Gastrocnemius medialis (tissue), 4 donors: Measurements from ENCODE around the gene APBA2. TPM values are rescaled to one million over a fixed set of nuclear protein-coding genes. Genes with fewer than 3 reads are reported as not detected.

Source experiments
- ATAC-seq, 2 donors: fragments of 150-250 bp; one replicate each; pipeline ENCODE4 v1.9.1; 2016
- DNase-seq, 2 donors: peaks; one replicate each; pipeline ENCODE4 v3.0.0-alpha.2; 2019
- H3K27ac ChIP-seq, 4 donors: fragments of 200-600 bp; sonication (generic); 1 replicate in 1 of 4; 2 replicates in 3 of 4; pipeline ENCODE4 v1.5.1; 2016 to 2018; ENCODE audit warnings: mild to moderate bottlenecking in 2 of 4, moderate library complexity in 1 of 4
- H3K27me3 ChIP-seq, 3 donors: fragments of 200-600 bp; sonication (generic) in 2 of 3; 1 replicate in 1 of 3; 2 replicates in 2 of 3; pipeline versions ENCODE4 v1.5.1 to v1.6.0; 2016 to 2019; ENCODE audit warnings: mild to moderate bottlenecking in 1 of 3, moderate library complexity in 1 of 3
- H3K36me3 ChIP-seq, 2 donors: fragments of 200-600 bp; sonication (generic) in 1 of 2; one replicate each; pipeline ENCODE4 v1.5.1; 2017 to 2018
- H3K4me1 ChIP-seq, 2 donors: fragments of 200-600 bp; sonication (generic) in 1 of 2; one replicate each; pipeline ENCODE4 v1.5.1; 2016 to 2017; ENCODE audit warnings: mild to moderate bottlenecking in 2 of 2
- H3K4me3 ChIP-seq, 4 donors: fragments of 200-600 bp; sonication (generic) in 3 of 4; 1 replicate in 1 of 4; 2 replicates in 3 of 4; pipeline ENCODE4 v1.5.1; 2016 to 2019; ENCODE audit warnings: mild to moderate bottlenecking in 2 of 4
- H3K9me3 ChIP-seq, 3 donors: fragments of 200-600 bp; sonication (generic) in 2 of 3; 1 replicate in 1 of 3; 2 replicates in 2 of 3; pipeline ENCODE4 v1.5.1; 2016 to 2019
- POLR2A ChIP-seq, 2 donors: fragments of 450-650 bp; IDR thresholded peaks; one replicate each; pipeline ENCODE4 v1.6.1; 2017; ENCODE audit warnings: antibody characterized with exemption in 2 of 2, mild to moderate bottlenecking in 2 of 2, moderate library complexity in 2 of 2
- in situ Hi-C, 4 donors: fragments of 200-750 bp; cut with MboI; loops; one replicate each; pipeline versions ENCODE4 v1.15.0 to v1.8.0; 2017; ENCODE audit warnings: low sequenced_read_pairs in 4 of 4
- intact Hi-C: fragments of 100-400 bp; cut with DNase I; formaldehyde crosslinking; loops from one replicate; pipeline ENCODE4 v1.15.1; 2023; ENCODE audit warnings: low total_unique reads
- total RNA-seq, 4 donors: library from RNA; depleted of rRNA; stranded (reverse); fragments of >200 nt; gene quantifications; one replicate each; pipeline versions ENCODE4 v1.1.0 to v1.2.3, GENCODE V29; 2016
- TF ChIP-seq, protein P1 (sequence below), 5 experiments: fragments of 450-650 bp in 3 of 5; fragments of 200-600 bp in 2 of 5; sonication (generic) in 2 of 5; IDR thresholded peaks in 4 of 5; conservative IDR thresholded peaks in 1 of 5; 1 replicate in 4 of 5; 2 replicates in 1 of 5; pipeline ENCODE4 v1.5.1; 2016 to 2019; ENCODE audit warnings: antibody characterized with exemption in 5 of 5, mild to moderate bottlenecking in 3 of 5, moderate library complexity in 3 of 5

APBA2 gene
- total RNA-seq, 4 donors from 2014 or later: 0.19 to 0.31 TPM; not detected in 2

DNA sequence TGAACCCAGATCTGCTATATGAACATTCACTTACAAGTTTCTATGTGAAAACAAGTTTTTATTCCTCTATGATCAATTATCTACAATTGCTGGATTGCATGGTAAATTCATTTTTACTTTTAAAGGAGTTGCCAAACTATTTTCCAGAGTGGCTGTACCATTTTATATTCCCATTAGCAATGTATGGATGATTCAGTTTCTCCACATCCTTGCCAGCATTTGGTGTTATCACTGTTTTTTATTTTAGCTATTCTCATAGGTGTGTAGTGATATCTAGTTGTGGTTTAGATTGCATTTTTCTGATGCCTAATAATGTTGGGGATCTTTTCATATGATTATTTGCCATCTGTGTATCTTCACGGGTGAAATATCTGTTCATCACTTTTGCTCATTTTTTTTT is 78.3 kb downstream of the APBA2 start:
- TF ChIP-seq POLR2A (IDR thresholded peaks at IDR 0.05): no peak
- TF ChIP-seq, protein P1, sequence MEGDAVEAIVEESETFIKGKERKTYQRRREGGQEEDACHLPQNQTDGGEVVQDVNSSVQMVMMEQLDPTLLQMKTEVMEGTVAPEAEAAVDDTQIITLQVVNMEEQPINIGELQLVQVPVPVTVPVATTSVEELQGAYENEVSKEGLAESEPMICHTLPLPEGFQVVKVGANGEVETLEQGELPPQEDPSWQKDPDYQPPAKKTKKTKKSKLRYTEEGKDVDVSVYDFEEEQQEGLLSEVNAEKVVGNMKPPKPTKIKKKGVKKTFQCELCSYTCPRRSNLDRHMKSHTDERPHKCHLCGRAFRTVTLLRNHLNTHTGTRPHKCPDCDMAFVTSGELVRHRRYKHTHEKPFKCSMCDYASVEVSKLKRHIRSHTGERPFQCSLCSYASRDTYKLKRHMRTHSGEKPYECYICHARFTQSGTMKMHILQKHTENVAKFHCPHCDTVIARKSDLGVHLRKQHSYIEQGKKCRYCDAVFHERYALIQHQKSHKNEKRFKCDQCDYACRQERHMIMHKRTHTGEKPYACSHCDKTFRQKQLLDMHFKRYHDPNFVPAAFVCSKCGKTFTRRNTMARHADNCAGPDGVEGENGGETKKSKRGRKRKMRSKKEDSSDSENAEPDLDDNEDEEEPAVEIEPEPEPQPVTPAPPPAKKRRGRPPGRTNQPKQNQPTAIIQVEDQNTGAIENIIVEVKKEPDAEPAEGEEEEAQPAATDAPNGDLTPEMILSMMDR (IDR thresholded peaks at IDR 0.05 in 4 of 5, conservative IDR thresholded peaks at IDR 0.05 in 1 of 5): no peak
- DNase-seq: no peak
- Histone ChIP-seq H3K9me3 (no peaks in the 10 kb centered on the region), H3K27me3 (no peaks in the 10 kb centered on the region), H3K4me3 (no peak overlapping the region), H3K27ac (no peak overlapping the region), H3K4me1 (no peaks in the 10 kb centered on the region), H3K36me3 (no peaks in the 10 kb centered on the region)
- in situ Hi-C loops: no loop called here
- ATAC-seq: no peak
- intact Hi-C loops: no loop called here

DNA sequence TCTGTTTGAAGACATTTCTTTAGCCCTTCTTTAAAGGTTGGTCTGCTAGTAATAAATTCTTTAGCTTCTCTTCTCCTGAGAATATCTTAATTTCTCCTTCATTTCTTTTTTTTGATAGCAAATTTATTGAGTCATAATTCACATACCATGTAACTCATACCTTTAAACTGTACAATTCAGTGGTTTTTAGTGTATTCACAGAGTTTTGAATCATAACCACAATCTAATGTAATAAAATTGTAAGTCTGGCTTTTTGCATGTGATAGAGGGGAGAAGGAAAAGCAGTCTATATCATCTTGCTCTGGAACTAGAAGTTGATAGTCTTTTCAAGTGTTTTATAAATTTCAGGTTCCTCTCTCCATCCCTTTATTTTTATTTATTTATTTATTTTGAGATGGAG is 81.3 kb downstream of the APBA2 start:
- Histone ChIP-seq H3K4me3 (no peak overlapping the region), H3K36me3 (no peaks in the 10 kb centered on the region), H3K4me1 (no peaks in the 10 kb centered on the region), H3K9me3 (no peaks in the 10 kb centered on the region), H3K27ac (no peak overlapping the region), H3K27me3 (peaks cover 0 to 14% (median 7%) of the 10 kb centered on the region in 3 donors)
- DNase-seq: no peak
- TF ChIP-seq, protein P1 (IDR thresholded peaks at IDR 0.05 in 4 of 5, conservative IDR thresholded peaks at IDR 0.05 in 1 of 5): no peak
- TF ChIP-seq POLR2A (IDR thresholded peaks at IDR 0.05): no peak
- no peak for ATAC-seq
- in situ Hi-C loops (no loop called here), intact Hi-C loops (no loop called here)

DNA sequence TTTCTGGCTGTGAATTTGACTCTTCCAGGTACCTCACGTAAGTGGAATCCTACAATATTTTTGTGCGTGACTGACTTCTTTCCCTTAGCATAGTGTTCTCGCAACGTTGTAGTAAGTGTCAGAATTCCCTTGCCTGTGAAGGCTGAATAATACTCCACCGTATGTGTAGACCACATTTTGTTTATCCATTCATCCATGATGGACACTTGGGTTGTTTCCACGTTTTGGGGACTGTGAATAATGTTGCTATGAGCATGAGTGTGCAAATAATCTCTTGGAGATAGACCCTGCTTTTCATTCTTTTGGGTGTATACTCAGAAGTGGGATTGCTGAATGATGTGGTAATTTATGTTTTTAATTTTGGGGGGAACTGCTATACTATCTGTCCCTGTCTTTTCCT is 82.2 kb downstream of the APBA2 start:
- H3K4me1 ChIP-seq: no peaks in the 10 kb centered on the region
- no peaks in the 10 kb centered on the region for H3K9me3 ChIP-seq
- H3K27ac ChIP-seq: no peak overlapping the region
- ATAC-seq (no peak), DNase-seq (no peak)
- intact Hi-C loops (no loop called here), in situ Hi-C loops (no loop called here)
- H3K36me3 ChIP-seq: no peaks in the 10 kb centered on the region
- peaks cover 0 to 14% (median 7%) of the 10 kb centered on the region in 3 donors for H3K27me3 ChIP-seq
- no peak overlapping the region for H3K4me3 ChIP-seq
- TF ChIP-seq, protein P1 (IDR thresholded peaks at IDR 0.05 in 4 of 5, conservative IDR thresholded peaks at IDR 0.05 in 1 of 5): no peak
- no peak for TF ChIP-seq POLR2A (IDR thresholded peaks at IDR 0.05)

DNA sequence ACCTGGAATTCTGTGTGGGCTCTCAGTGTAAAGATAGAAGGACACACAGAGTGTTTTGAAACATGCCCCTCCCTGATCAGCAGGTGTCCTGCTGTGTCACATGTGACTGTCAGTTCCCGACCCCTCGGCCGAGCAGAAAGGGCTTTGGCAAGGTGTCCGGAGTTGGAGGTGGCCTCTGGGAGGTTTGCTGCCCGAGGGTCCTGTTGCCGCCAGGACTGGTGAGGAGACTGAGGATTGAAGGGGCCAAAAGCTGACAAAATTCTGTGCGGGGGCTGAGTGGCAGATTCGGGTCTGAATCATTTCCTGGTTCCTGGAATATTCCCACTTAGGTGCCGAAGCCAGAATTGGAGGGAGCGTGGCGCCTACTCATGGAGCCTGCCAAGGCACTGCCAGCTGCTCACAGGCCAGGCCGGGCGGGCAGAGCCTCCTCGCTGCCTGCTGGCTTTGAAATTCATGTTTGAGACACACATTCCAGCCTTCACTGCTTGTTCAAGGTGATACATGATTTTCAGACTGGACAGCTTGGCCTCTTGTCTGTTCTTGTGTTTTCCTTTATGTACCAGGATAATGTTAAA is 83.8 kb downstream of the APBA2 start:
- H3K36me3 ChIP-seq: no peaks in the 10 kb centered on the region
- no peaks in the 10 kb centered on the region for H3K4me1 ChIP-seq
- H3K9me3 ChIP-seq: no peaks in the 10 kb centered on the region
- no peak overlapping the region for H3K4me3 ChIP-seq
- intact Hi-C loops (no loop called here), in situ Hi-C loops (no loop called here)
- H3K27ac ChIP-seq: no peak overlapping the region
- ATAC-seq (no peak), DNase-seq (no peak)
- peaks cover 0 to 14% (median 7%) of the 10 kb centered on the region in 3 donors for H3K27me3 ChIP-seq
- TF ChIP-seq, protein P1 (IDR thresholded peaks at IDR 0.05 in 4 of 5, conservative IDR thresholded peaks at IDR 0.05 in 1 of 5): no peak
- TF ChIP-seq POLR2A (IDR thresholded peaks at IDR 0.05): no peak

DNA sequence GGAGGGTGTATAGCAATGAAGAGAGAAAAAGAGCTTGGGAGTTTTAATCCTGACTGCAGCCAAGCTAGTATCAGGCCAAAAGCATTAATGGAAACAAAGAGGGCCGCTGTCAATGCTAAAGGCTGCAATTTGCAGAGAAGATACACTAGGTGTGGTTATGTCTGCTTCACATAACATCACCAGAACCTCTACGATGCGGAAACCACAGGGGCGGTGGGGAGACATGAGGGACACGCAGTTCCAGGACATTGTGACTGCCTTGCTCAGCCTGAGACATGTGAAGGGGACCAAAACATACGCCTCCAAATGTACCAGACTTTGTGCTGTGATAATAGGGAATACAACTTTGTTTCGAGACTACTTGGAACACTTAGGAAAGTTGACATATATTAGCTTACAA is 88.4 kb downstream of the APBA2 start:
- TF ChIP-seq POLR2A (IDR thresholded peaks at IDR 0.05): no peak
- TF ChIP-seq, protein P1 (IDR thresholded peaks at IDR 0.05 in 4 of 5, conservative IDR thresholded peaks at IDR 0.05 in 1 of 5): no peak
- Histone ChIP-seq H3K27me3 (peaks cover 0 to 14% (median 7%) of the 10 kb centered on the region in 3 donors), H3K36me3 (no peaks in the 10 kb centered on the region), H3K4me1 (no peaks in the 10 kb centered on the region), H3K27ac (no peak overlapping the region), H3K4me3 (no peak overlapping the region), H3K9me3 (no peaks in the 10 kb centered on the region)
- in situ Hi-C loops (no loop called here), intact Hi-C loops (no loop called here)
- DNase-seq (no peak), ATAC-seq (no peak)
